ENCODE data around the gene HIVEP3. TPM values are rescaled to one million over a fixed set of nuclear protein-coding genes. Genes with fewer than 3 reads are reported as not detected.

Gene HIVEP3
- total RNA-seq, 2 donors from 2014 or later: 0.13 to 0.99 TPM

DNA sequence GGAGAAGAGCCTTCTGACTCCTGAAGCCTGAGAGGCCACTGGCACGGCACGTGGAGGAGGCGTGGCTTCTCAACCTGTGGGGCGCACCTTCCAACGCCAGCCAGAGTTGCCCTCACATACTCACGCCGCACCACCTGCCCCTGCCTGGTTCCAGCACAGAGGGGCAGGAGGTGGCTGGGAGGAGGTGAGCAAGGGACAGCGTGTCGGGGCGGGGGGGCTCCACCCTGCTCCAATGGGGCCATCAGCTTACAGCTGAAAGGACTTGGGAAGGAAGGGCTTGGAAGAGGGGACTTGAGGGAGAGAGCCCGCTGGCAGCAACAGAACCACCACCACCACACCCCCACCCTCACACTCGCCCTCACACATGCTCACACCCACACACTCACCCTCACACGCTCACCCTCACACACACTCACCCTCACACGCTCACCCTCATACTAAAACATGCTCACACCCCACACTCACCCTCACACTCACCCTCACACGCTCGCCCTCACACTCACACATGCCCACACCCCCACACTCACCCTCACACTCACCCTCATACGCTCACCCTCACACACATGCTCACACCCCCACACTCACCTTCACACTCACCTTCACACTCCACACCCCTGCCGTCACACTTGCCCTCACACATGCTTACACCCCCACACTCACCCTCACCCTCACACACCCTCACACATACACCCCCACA is 392.7 kb downstream of the HIVEP3 start:
- no peaks in the 10 kb centered on the region for H3K36me3 ChIP-seq (ENCODE audit: control insufficient read depth, insufficient read depth, low read length)
- no peaks in the 10 kb centered on the region for H3K4me1 Mint-ChIP-seq
- H3K4me1 ChIP-seq (ENCODE audit: control insufficient read depth, insufficient read depth, low read length): no peaks in the 10 kb centered on the region
- peaks cover 5% of the 10 kb centered on the region for H3K9me3 Mint-ChIP-seq
- whole genome bisulfite sequencing, 2 experiments (ENCODE audit: insufficient coverage in 1 of 2, insufficient read length in 1 of 2): 89% methylated on average over 2 to 17 of the region's 18 CpGs
- no peak overlapping the region for H3K4me3 ChIP-seq (ENCODE audit: low read length)
- no peak overlapping the region for H3K27ac ChIP-seq (ENCODE audit: low read depth, low read length)
- H3K4me3 Mint-ChIP-seq: no peak overlapping the region
- H3K27ac Mint-ChIP-seq: no peak overlapping the region
- H3K9me3 ChIP-seq (ENCODE audit: control insufficient read depth, low read length): no peaks in the 10 kb centered on the region
- H3K27me3 ChIP-seq (ENCODE audit: control insufficient read depth, insufficient read depth, low read length, poor library complexity, severe bottlenecking): no peaks in the 10 kb centered on the region
- H3K9ac ChIP-seq (ENCODE audit: extremely low read depth, low read length, poor library complexity, severe bottlenecking): no peak overlapping the region
- H3K27me3 Mint-ChIP-seq (ENCODE audit: insufficient read depth): peaks cover 11% of the 10 kb centered on the region
- no peaks in the 10 kb centered on the region for H3K36me3 Mint-ChIP-seq (ENCODE audit: low read depth)
- DNase-seq: no peak
- TF ChIP-seq CTCF (conservative IDR thresholded peaks at IDR 0.05): no peak

DNA sequence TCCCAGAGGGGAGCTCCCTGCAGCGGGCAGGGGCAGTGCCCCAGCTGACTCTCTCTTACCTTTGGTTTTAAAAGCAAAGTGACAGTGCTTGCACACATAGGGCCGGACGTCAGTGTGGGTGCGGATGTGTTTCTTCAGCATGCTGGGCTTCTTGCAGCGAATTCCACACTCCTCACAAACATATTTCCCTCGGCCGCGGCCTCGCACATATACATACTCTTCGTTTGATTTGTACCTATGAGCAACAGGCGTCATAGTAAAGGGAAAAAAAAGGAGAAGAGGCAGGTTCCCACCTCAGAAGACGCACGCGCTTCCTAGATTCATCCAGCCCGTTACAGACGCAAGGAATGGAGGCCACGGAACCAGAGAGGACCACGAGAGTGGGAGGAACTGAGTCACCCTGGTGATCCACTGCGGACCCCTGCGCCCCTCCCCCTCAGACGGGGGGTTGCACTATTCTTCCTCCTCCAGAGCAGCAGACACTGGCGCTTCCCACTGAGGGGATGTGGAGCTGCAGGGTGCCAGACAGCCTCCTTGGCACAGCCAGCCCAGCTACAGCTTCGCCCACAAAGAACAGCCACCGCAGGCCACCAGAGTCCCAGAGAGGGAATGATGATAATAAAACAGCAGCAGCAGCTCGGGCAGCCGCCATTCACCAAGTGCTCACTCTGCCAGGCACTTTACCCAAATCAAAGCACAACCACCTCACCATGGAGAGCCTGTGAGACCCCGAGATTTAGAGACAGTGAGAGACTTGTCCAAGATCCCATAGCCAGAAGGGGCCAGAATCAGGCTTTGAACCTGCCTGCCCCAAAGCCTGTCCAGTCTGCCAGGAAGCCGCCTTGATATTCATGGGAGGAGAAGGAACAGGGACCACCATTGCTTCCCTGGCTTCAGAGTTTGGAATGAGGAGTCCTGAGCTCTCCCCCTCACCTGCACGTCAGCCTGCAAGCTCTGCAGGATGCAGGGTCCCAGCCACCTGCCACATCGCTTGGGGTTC is 393.7 kb downstream of the HIVEP3 start:
- 85 to 89% methylated on average over 20 to 30 of the region's 30 CpGs for WGBS, 2 experiments (ENCODE audit: insufficient coverage in 1 of 2, insufficient read length in 1 of 2)
- peaks cover 2% of the 10 kb centered on the region for H3K9me3 Mint-ChIP-seq
- Histone ChIP-seq H3K36me3 (ENCODE audit: control insufficient read depth, insufficient read depth, low read length) (no peaks in the 10 kb centered on the region), H3K27ac (ENCODE audit: low read depth, low read length) (no peak overlapping the region), H3K27me3 (ENCODE audit: control insufficient read depth, insufficient read depth, low read length, poor library complexity, severe bottlenecking) (no peaks in the 10 kb centered on the region), H3K9ac (ENCODE audit: extremely low read depth, low read length, poor library complexity, severe bottlenecking) (no peak overlapping the region), H3K9me3 (ENCODE audit: control insufficient read depth, low read length) (no peaks in the 10 kb centered on the region), H3K4me1 (ENCODE audit: control insufficient read depth, insufficient read depth, low read length) (no peaks in the 10 kb centered on the region), H3K4me3 (ENCODE audit: low read length) (no peak overlapping the region)
- H3K27me3 Mint-ChIP-seq (ENCODE audit: insufficient read depth): peaks cover 2% of the 10 kb centered on the region
- DNase-seq: no peak
- no peak for TF ChIP-seq CTCF (conservative IDR thresholded peaks at IDR 0.05)
- H3K4me1 Mint-ChIP-seq: no peaks in the 10 kb centered on the region
- no peak overlapping the region for H3K27ac Mint-ChIP-seq
- H3K36me3 Mint-ChIP-seq (ENCODE audit: low read depth): no peaks in the 10 kb centered on the region
- no peak overlapping the region for H3K4me3 Mint-ChIP-seq

- Histone ChIP-seq H3K9me3 (ENCODE audit: control insufficient read depth, low read length) (no peaks in the 10 kb centered on the region), H3K4me1 (ENCODE audit: control insufficient read depth, insufficient read depth, low read length) (no peaks in the 10 kb centered on the region), H3K27me3 (ENCODE audit: control insufficient read depth, insufficient read depth, low read length, poor library complexity, severe bottlenecking) (no peaks in the 10 kb centered on the region), H3K27ac (ENCODE audit: low read depth, low read length) (no peak overlapping the region), H3K4me3 (ENCODE audit: low read length) (no peak overlapping the region), H3K9ac (ENCODE audit: extremely low read depth, low read length, poor library complexity, severe bottlenecking) (no peak overlapping the region), H3K36me3 (ENCODE audit: control insufficient read depth, insufficient read depth, low read length) (no peaks in the 10 kb centered on the region)
- H3K27ac Mint-ChIP-seq: no peak overlapping the region
- H3K27me3 Mint-ChIP-seq (ENCODE audit: insufficient read depth): no peaks in the 10 kb centered on the region
- H3K36me3 Mint-ChIP-seq (ENCODE audit: low read depth): no peaks in the 10 kb centered on the region
- H3K9me3 Mint-ChIP-seq: no peaks in the 10 kb centered on the region
- WGBS, 2 experiments (ENCODE audit: insufficient coverage in 1 of 2, insufficient read length in 1 of 2): 89 to 92% methylated on average over 9 of the region's 9 CpGs
- DNase-seq: no peak
- H3K4me1 Mint-ChIP-seq: no peaks in the 10 kb centered on the region
- H3K4me3 Mint-ChIP-seq: no peak overlapping the region
- no peak for TF ChIP-seq CTCF (conservative IDR thresholded peaks at IDR 0.05)
Measured at GRCh38 chr1:41523949-41524675, 394.6 kb downstream of the HIVEP3 start.
